ENCODE data around the gene TBPL1.
"Not testable (repeated sequence)": the region's sequence is repeated elsewhere in the genome, so short reads cannot be mapped to it uniquely, and the experiment has no call there.

TBPL1 gene

GRCh38 chr6:133953634-133954415, 801 bp downstream of the TBPL1 start:
- no peak for DNase-seq

- no peak for DNase-seq
Observed at GRCh38 chr6:133954657-133955576, 1.9 kb downstream of the TBPL1 start.

GRCh38 chr6:133955582-133956415, 2.8 kb downstream of the TBPL1 start:
- no peak for DNase-seq

DNA sequence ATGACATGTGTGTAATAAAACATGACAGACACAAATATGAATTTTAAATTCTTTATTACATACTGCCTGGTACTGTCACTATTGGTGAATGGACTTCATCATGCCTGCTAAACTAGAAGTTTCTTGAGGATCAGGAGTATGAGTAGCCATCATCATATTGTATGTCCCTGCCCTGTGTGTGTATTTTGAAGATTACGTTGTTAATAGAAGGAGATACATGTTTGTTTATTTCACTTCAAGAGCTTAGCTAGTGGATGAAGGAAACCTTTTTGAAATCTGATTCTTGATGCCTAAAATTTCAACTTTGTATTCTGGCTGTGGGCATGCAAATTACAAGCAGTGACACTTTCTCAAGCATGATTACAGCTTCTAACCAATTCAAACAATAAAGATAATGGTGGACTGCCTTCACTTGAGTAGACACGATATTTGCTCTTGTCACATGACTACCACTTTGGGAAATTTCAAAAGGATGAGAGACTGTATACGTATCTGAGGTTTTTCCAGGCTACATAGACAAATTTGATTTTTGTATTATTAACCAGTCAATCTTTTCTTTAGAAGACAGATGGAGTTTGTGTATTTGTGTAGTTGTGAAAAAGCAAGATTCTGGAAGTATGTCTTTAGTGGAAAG, 3.5 kb downstream of the TBPL1 start:
- DNase-seq, result no peak

DNA sequence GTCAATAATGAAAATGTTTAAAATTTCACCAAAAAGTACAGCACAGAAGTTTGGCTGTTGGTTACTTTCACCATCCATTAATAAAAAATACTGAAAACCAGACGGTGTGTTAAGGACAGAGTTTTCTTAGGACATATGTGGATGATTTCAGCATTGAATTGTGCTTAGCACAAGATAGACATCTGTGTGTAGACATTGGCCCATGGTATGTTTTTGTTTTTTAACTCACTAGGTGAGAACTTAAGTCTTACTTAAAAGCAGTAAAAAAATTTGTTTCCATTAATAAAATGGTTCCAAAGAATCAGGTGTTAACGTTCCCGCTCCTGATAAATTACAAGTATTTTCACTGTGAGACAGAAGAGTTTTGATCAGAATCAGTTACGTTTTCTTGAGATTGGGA, 4.2 kb downstream of the TBPL1 start:
- no peak for DNase-seq

DNA sequence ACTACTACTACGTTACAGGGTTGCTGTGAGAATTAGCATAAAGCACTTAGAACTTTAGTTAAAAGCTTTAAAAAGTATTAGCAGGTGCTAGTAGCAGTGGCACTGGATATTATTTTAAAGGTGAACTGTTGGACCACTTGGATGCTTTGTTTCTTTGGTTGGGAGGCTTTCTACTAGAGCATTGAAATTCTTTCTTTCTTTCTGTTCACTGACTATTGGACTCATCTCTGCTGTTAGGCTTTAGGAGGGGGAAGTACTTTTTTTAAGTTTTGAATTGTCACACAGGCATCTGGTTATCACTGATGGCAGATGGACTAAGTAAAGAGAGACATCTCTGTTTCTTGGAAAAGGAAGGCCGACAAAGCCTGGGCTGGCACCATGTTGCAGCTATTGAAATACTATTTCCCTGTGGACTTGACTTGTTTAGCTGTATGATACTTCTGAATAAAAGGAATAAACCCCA, 4.8 kb downstream of the TBPL1 start:
- DNase-seq, result no peak

DNA sequence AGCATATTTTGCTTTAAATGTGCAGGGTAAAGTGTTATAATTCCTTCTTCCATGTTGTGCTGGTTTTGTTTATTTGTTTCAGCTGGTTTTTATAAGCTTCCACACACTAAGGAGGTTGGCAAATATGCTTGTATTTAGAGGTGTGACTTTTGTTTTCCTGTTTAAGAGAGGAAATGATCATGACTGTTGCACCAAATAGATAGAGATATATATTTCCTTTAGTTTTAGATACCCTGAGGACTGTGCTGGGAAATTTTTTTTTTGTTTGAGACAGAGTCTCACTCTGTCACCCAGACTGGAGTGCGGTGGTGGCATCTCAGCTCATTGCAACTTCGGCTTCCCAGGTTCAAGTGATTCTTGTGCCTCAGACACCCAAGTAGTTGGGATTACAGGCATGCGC, 5.8 kb downstream of the TBPL1 start:
- DNase-seq, result no peak

DNA sequence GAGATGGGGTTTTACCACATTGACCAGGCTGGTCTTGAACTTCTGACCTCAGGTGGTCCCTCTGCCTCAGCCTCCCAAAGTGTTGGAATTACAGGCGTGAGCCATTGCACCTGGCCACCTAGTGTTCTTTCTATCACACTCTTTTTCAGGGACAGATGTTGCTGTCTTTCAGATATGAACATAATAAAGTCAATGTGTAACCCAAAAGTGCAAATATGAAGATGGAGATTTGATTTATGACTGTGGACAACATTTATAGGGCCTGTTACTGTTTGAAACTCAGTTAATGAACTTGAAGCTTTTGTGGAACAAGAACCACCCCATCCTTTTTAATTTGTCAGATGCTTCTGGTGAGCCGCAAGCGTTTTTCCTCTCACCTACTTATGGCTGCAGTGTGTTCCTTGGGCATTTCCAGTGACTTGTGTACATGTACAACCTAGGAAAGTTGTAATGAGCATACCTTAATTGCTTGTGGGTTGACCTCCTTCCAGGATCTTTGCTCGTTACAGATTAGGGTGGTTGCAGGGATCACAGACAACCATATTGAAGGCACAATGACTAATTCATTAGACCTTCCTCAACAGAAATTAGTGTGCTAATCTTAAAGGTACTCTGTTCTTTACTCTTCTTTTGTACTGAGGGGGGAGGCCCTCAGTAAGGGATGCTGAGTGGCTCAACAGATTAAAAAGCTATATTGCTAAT, 6.8 kb downstream of the TBPL1 start:
- no peak for DNase-seq

- no peak for DNase-seq
Observed at GRCh38 chr6:133961831-133962230, 8.8 kb downstream of the TBPL1 start.

GRCh38 chr6:133964052-133964451, 11.0 kb downstream of the TBPL1 start:
- DNase-seq, result no peak

GRCh38 chr6:133964702-133965101, 11.7 kb downstream of the TBPL1 start:
- DNase-seq, result no peak

- DNase-seq, result no peak
Observed at GRCh38 chr6:133965817-133966360, 12.9 kb downstream of the TBPL1 start.

DNA sequence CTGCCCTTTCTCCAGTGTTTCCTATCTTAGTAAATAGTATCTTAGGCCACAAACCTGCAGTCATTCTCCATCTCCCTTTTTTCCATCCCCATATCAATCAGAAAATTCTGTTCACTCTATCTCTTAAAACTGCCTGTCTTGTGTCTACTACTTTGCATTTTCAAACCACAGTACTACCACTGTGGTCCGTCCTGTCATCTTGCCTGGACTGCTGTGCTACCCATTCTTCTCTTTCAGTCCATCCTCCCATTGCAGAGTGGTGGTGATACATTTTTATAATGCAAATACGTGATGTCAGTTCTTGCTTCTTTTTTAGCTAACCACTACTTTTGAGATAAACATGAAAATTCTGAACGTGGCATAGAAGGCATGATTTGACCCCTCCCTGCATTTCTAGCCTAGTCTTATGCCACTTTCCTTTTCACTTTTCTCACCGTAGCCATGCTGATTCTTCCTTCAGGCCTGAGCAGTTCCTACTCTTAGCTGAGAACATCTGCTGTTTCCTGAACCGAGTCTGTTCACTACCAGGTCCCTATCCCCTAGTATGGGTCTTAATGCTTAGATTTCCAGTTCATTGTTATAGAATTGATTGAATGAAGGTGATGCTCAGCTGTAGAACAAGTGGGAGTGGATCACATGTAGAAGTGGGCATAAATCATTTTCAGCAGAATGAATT, 13.8 kb downstream of the TBPL1 start:
- DNase-seq, result no peak

DNA sequence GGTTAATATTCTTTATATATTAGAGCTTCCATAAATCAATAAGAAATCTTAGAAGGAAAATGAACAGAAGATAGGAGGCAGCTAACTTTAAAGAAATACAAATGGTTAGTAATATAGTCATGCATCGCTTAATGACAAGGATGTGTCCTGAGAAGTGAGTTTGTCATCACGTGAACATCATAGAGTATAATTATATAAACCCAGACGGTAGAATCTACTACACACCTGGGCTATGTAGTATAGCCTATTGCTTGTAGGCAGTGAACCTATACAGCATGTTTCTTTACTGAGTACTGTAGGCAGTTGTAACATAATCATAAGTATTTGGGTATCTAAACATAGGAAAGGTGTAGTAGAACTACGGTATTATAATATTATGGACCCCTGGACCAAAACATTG, 14.3 kb downstream of the TBPL1 start:
- no peak for DNase-seq

DNA sequence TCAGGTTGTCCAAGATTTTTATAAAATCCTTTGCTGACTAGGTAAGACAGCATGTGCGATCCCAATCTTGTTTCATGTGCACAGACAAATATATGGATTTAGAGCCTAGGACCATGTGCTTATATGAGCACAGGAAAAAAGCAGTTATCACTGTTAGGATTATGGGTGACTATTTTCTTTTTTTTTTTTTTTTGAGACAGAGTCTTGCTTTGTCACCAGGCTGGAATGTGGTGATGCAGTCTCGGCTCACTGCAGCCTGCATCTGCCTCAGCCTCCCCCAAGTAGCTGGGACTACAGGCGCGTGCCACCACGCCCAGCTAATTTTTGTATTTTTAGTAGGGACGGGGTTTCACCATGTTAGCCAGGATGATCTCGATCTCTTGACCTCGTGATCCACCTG, 14.8 kb downstream of the TBPL1 start:
- not testable (repeated sequence) for DNase-seq

- no peak for DNase-seq
Observed at GRCh38 chr6:133969285-133969920, 16.4 kb downstream of the TBPL1 start.

GRCh38 chr6:133969921-133970295, 16.9 kb downstream of the TBPL1 start:
- no peak for DNase-seq

DNA sequence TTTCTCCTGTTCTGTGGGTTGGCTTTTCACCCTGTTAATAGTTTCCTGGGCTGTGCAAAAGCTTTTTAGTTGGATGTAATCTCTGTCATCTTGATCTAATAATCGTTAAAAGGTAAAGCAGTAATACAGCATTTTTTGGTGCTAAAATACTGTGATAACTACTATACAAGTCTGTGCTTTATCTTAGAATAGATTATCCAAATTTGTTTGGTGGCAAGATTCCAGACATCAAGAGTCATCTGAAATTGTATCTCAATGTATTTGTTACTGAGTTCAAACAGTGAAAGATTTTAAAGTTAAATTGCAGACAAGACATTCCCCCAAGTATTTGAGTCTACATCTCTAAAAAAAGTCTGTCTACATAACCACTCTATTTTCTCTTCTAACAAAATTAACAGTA, 18.8 kb downstream of the TBPL1 start:
- DNase-seq, result no peak

- no peak for DNase-seq
Observed at GRCh38 chr6:133972388-133972787, 19.4 kb downstream of the TBPL1 start.
